Activated CD8-positive, alpha-beta T cell treated with anti-CD3 and anti-CD28 coated beads, Interleukin-2, amount 10 ng/mL, durations not matched to agents 7 days and 5 days (primary cell): ENCODE results near the gene LRP10. TPM values are rescaled to one million over a fixed set of nuclear protein-coding genes. Genes with fewer than 3 reads are reported as not detected.
"Not testable (repeated sequence)": the region's sequence is repeated elsewhere in the genome, so short reads cannot be mapped to it uniquely, and the experiment has no call there.

Experiments used
- ATAC-seq: fragments of 150-1000 bp; cut with Tn5 transposase; one replicate; pipeline ENCODE4 v1.10.0; 2021; ENCODE audit warnings: moderate library complexity
- CTCF ChIA-PET: fragments of 350-600 bp; sonication (Branson Sonifier 250); formaldehyde crosslinking; loops from one replicate; lab custom pipeline; 2021; ENCODE audit warnings: antibody characterized with exemption; lab: Charles Lee
- POLR2A ChIA-PET: fragments of 350-600 bp; sonication (Branson Sonifier 250); formaldehyde crosslinking; loops from one replicate; lab custom pipeline; 2021; ENCODE audit warnings: antibody characterized with exemption; lab: Charles Lee
- DNase-seq: peaks from one replicate; pipeline ENCODE4 v3.0.0-alpha.2; 2020
- H3K27ac Mint-ChIP-seq: one replicate; pipeline ENCODE4 v1.8.0; 2021; ENCODE audit warnings: mild to moderate bottlenecking, mixed read lengths
- H3K27me3 Mint-ChIP-seq: one replicate; pipeline ENCODE4 v1.8.0; 2021; ENCODE audit warnings: low read depth, mixed read lengths
- H3K36me3 Mint-ChIP-seq: one replicate; pipeline ENCODE4 v1.8.0; 2021; ENCODE audit warnings: low read depth, mixed read lengths
- H3K4me1 Mint-ChIP-seq: one replicate; pipeline ENCODE4 v1.8.0; 2021; ENCODE audit warnings: low read depth, mixed read lengths
- H3K4me3 Mint-ChIP-seq: one replicate; pipeline ENCODE4 v1.8.0; 2021; ENCODE audit warnings: mild to moderate bottlenecking, mixed read lengths
- H3K9me3 Mint-ChIP-seq: one replicate; pipeline ENCODE4 v1.8.0; 2022; ENCODE audit warnings: mixed read lengths; ENCODE audit not compliant: insufficient read depth
- total RNA-seq, 2 experiments: library from RNA; stranded (reverse); gene quantifications; one replicate each; pipeline ENCODE4 v1.2.3, GENCODE V29; 2021

The LRP10 gene, protein sequence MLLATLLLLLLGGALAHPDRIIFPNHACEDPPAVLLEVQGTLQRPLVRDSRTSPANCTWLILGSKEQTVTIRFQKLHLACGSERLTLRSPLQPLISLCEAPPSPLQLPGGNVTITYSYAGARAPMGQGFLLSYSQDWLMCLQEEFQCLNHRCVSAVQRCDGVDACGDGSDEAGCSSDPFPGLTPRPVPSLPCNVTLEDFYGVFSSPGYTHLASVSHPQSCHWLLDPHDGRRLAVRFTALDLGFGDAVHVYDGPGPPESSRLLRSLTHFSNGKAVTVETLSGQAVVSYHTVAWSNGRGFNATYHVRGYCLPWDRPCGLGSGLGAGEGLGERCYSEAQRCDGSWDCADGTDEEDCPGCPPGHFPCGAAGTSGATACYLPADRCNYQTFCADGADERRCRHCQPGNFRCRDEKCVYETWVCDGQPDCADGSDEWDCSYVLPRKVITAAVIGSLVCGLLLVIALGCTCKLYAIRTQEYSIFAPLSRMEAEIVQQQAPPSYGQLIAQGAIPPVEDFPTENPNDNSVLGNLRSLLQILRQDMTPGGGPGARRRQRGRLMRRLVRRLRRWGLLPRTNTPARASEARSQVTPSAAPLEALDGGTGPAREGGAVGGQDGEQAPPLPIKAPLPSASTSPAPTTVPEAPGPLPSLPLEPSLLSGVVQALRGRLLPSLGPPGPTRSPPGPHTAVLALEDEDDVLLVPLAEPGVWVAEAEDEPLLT
- total RNA-seq = 10 to 100 TPM; 37.1 to 40.7 TPM

DNA sequence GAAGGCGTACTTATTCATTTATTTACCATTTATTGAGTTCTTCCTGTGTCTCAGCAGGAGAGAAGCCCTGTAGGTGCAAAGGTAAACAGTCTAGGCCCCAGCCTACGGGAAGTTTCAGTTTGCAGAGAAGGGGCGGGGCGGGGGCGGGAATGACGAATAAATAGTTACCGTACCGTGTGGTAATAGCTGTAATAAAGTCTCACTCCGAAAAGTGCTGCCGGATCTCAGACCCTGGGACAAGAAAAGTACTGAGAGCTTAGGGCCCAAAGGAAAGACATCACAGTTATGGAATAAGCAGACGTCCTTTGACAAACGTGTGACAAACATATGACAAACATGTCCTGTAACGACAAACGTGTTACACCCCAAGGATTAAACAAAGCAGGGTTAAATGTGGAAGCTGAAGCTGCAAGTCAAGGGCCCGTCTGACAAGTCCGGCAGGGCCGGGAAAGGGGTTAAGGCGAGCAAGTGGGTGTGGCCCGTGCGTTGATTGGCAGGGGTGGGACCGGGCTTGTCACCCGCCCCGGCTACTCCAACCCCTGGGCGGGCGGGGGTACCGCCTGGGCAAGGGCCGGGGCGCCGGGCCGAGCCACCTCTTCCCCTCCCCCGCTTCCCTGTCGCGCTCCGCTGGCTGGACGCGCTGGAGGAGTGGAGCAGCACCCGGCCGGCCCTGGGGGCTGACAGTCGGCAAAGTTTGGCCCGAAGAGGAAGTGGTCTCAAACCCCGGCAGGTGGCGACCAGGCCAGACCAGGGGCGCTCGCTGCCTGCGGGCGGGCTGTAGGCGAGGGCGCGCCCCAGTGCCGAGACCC is at the start of gene LRP10:
Gene LRP10, plus strand, starts transcription at position 517 of the 809 bp plus-strand sequence. CDS start 564 bp downstream, outside the sequence.
- Mint-ChIP-seq H3K36me3 (peaks cover 25% of the 10 kb centered on the region), H3K4me1 (peaks cover 24% of the 10 kb centered on the region), H3K27ac (peak within 1 kb of the TSS; percentile 97), H3K4me3 (peak within 1 kb of the TSS; percentile 84), H3K27me3 (peaks cover 5% of the 10 kb centered on the region), H3K9me3 (no peaks in the 10 kb centered on the region)
- peak; percentile 89 for ATAC-seq
- peak; percentile 87 for DNase-seq
- ChIA-PET POLR2A (interaction anchor here (0.7 to 2.8 kb wide), 17 partner anchors 12 to 340 kb away, joined by 3 to 17 read pairs (median 3); partner anchors contain the start of genes MRPL52, OXA1L, PRMT5 and RBM23), CTCF (interaction anchor here (0.7 to 6.7 kb wide), 30 partner anchors 8 to 958 kb away, joined by 3 to 152 read pairs (median 6); partner anchors contain the start of genes ACIN1, C14orf119, MRPL52 and RBM23)

- Mint-ChIP-seq H3K4me1 (peaks cover 32% of the 10 kb centered on the region), H3K27me3 (peaks cover 24% of the 10 kb centered on the region), H3K4me3 (peak overlapping the region; percentile 39), H3K36me3 (no peaks in the 10 kb centered on the region), H3K27ac (no peak overlapping the region), H3K9me3 (no peaks in the 10 kb centered on the region)
- ChIA-PET POLR2A (interaction anchor here (1.3 kb wide), 1 partner anchor 31 kb away, joined by 8 read pairs; no protein-coding TSS in a partner anchor), CTCF (interaction anchor here (0.6 to 23.8 kb wide), 26 partner anchors 8 to 251 kb away, joined by 3 to 590 read pairs (median 7); partner anchors contain the start of genes HAUS4, LRP10, OXA1L and RBM23)
- no peak for DNase-seq
- no peak for ATAC-seq
Measured at GRCh38 chr14:22822016-22822570, 49.4 kb upstream of the LRP10 start.

GRCh38 chr14:22822571-22823098 is 48.9 kb upstream of the LRP10 start:
- DNase-seq = peak; percentile 79
- peaks cover 32% of the 10 kb centered on the region for H3K4me1 Mint-ChIP-seq
- H3K4me3 Mint-ChIP-seq = peak overlapping the region; percentile 39
- POLR2A ChIA-PET = interaction anchor here (0.9 to 1.3 kb wide), 2 partner anchors 31 to 48 kb away, joined by 3 to 8 read pairs; no protein-coding TSS in a partner anchor
- H3K27ac Mint-ChIP-seq = no peak overlapping the region
- peaks cover 24% of the 10 kb centered on the region for H3K27me3 Mint-ChIP-seq
- peak; percentile 89 for ATAC-seq
- CTCF ChIA-PET = interaction anchor here (0.6 to 23.8 kb wide), 43 partner anchors 8 to 1088 kb away, joined by 3 to 590 read pairs (median 6); partner anchors contain the start of genes CDH24, DAD1, HAUS4 and LRP10
- no peaks in the 10 kb centered on the region for H3K9me3 Mint-ChIP-seq
- H3K36me3 Mint-ChIP-seq = no peaks in the 10 kb centered on the region

- Mint-ChIP-seq H3K27me3 (peaks cover 19% of the 10 kb centered on the region), H3K9me3 (peaks cover 3% of the 10 kb centered on the region), H3K27ac (no peak overlapping the region), H3K4me3 (no peak overlapping the region), H3K4me1 (peaks cover 35% of the 10 kb centered on the region), H3K36me3 (peaks cover 5% of the 10 kb centered on the region)
- DNase-seq = no peak
- no peak for ATAC-seq
- ChIA-PET CTCF (interaction anchor here (1.0 to 23.8 kb wide), 12 partner anchors 15 to 268 kb away, joined by 3 to 590 read pairs (median 12); partner anchors contain the start of genes LRP10 and PRMT5), POLR2A (interaction anchor here (0.7 kb wide), 1 partner anchor 9 kb away, joined by 3 read pairs; no protein-coding TSS in a partner anchor)
Measured at GRCh38 chr14:22824711-22825359, 46.7 kb upstream of the LRP10 start.

DNA sequence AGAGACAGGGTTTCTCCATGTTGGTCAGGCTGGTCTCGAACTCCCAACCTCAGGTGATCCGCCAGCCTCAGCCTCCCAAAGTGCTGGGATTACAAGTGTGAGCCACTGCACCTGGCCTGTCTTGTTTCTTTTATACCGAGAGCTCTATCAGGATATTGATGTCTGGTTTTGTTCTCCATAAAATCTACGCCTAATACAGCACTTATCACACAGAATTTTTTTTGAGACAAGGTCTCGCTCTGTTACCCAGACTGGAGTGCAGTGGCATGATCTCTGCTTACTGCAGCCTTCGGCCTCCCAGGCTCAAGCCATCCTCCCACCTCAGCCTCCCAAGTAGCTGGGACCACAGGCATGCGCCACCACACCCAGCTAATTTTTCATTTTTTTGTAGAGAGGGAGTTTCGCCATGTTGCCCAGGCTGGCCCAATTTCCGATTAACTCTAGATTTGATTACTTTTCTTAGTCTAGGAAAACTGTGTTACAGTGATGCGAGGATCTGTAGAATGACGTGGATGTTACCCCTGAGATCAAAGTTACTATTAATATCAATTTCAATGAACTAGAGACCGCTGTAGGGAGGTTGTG is 42.4 kb upstream of the LRP10 start:
- Mint-ChIP-seq H3K4me3 (peak overlapping the region; percentile 95), H3K4me1 (peaks cover 39% of the 10 kb centered on the region), H3K27ac (peak overlapping the region; percentile 96), H3K36me3 (peaks cover 28% of the 10 kb centered on the region)
- not testable (repeated sequence) for H3K9me3 Mint-ChIP-seq, DNase-seq, ATAC-seq, H3K27me3 Mint-ChIP-seq
- POLR2A ChIA-PET = interaction anchor here (0.6 to 1.1 kb wide), 3 partner anchors 22 to 127 kb away, joined by 3 read pairs; partner anchors contain the start of gene LRP10
- CTCF ChIA-PET = interaction anchor here (2.2 to 23.8 kb wide), 4 partner anchors 26 to 259 kb away, joined by 10 to 590 read pairs (median 29); partner anchors contain the start of gene LRP10

DNA sequence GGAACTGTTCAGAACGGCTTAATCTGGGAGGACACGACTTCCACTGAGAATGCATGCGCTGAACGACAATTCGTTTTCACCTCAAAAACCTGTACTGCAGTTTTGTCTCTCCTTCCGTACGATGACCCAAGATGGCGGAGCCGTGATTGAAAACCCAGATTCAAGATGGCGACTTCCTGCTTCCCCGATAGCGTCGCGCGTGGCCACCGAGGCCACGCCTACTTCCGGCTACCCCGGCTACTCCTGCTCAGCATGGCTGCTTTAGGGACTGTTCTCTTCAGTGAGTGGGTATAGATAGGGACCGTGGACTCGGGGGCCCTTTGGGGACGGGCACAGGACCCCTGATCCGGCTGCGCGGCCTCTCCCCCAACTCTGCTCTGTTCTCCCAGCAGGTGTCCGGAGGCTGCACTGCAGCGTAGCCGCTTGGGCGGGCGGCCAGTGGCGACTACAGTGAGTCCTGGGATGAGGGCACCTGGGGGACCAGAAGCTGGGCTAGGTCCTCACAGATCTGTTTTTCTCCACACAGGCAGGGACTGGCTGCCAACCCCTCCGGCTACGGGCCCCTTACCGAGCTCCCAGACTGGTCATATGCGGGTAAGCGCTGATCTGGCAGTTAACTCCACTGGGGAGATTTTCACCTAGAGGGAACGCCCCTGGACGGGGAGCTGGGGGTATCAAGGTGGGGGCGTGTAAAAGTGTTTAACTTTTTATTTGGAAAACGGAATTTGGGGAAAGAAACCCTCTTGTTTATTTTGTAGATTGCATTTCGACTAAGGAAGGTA is 41.7 kb upstream of the LRP10 start, which contains the start of gene MRPL52:
Gene MRPL52, plus strand, starts transcription at position 227 of the 782 bp plus-strand sequence. Its CDS starts 26 bp downstream, at position 253.
- POLR2A ChIA-PET = interaction anchor here (0.6 to 1.6 kb wide), 13 partner anchors 9 to 289 kb away, joined by 3 to 10 read pairs (median 4); partner anchors contain the start of genes ACIN1, C14orf119, CEBPE and DAD1
- Mint-ChIP-seq H3K27me3 (no peaks in the 10 kb centered on the region), H3K36me3 (peaks cover 34% of the 10 kb centered on the region), H3K4me1 (peaks cover 32% of the 10 kb centered on the region), H3K4me3 (peak within 1 kb of the TSS; percentile 95), H3K9me3 (peaks cover 3% of the 10 kb centered on the region), H3K27ac (peak within 1 kb of the TSS; percentile 96)
- DNase-seq (peak; percentile 95), ATAC-seq (peak; percentile 93)
- CTCF ChIA-PET = interaction anchor here (0.7 to 23.8 kb wide), 12 partner anchors 8 to 272 kb away, joined by 3 to 590 read pairs (median 4); partner anchors contain the start of genes LRP10, OXA1L and PRMT5

DNA sequence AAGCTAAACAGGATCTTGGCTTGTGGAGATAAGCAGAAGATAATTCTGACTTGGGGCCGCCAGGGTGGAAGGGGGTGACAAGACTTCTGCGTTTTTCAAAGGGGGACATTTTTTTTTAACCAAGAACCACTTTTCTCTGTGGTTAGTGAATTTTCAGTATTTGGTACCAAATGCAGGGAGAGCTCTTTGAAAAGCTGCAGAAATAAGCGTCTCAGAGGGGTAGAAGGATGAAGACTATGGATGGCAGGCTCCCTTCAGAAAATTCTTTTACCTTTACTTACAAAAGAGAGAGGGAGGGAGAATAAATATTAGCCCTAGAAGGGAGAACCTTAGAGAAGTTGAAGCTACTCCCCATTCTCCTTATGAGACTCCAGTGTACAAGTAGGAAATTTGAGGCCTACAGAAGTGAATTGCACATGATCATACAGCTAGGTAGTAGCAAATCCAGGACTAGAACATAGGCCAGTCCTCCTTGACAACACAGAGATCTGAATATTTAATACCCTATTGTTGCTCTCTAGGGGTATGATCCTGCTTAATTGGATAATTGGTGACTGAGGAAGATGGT is 41.0 kb upstream of the LRP10 start:
- H3K27me3 Mint-ChIP-seq = no peaks in the 10 kb centered on the region
- ATAC-seq = peak; percentile 20

GRCh38 chr14:22835505-22835904 is 36.0 kb upstream of the LRP10 start:
- H3K4me1 Mint-ChIP-seq = peaks cover 37% of the 10 kb centered on the region

More for the DNA sequence above, 41.0 kb upstream of the LRP10 start:
- peak overlapping the region; percentile 95 for H3K4me3 Mint-ChIP-seq
- ChIA-PET POLR2A (interaction anchor here (0.6 to 1.6 kb wide), 12 partner anchors 9 to 289 kb away, joined by 3 to 10 read pairs (median 4); partner anchors contain the start of genes ACIN1, C14orf119, CEBPE and DAD1), CTCF (interaction anchor here (0.7 to 23.8 kb wide), 13 partner anchors 9 to 272 kb away, joined by 3 to 590 read pairs (median 4); partner anchors contain the start of genes AJUBA, LRP10, OXA1L and PRMT5)
- peaks cover 3% of the 10 kb centered on the region for H3K9me3 Mint-ChIP-seq
- peaks cover 29% of the 10 kb centered on the region for H3K4me1 Mint-ChIP-seq
- H3K27ac Mint-ChIP-seq = peak overlapping the region; percentile 96
- peaks cover 40% of the 10 kb centered on the region for H3K36me3 Mint-ChIP-seq
- DNase-seq = no peak

More at GRCh38 chr14:22835505-22835904, 36.0 kb upstream of the LRP10 start:
- Mint-ChIP-seq H3K36me3 (peaks cover 46% of the 10 kb centered on the region), H3K27me3 (peaks cover 10% of the 10 kb centered on the region), H3K4me3 (no peak overlapping the region), H3K27ac (no peak overlapping the region), H3K9me3 (no peaks in the 10 kb centered on the region)
- DNase-seq (no peak), ATAC-seq (no peak)
- POLR2A ChIA-PET = interaction anchor here (0.7 to 1.1 kb wide), 2 partner anchors 16 to 69 kb away, joined by 3 read pairs; partner anchors contain the start of gene OXA1L
- CTCF ChIA-PET = interaction anchor here (1.2 to 23.8 kb wide), 2 partner anchors 19 to 265 kb away, joined by 9 to 590 read pairs; no protein-coding TSS in a partner anchor
